ENCODE measurements around the gene N4BP2L2. TPM values are rescaled to one million over a fixed set of nuclear protein-coding genes. Genes with fewer than 3 reads are reported as not detected.

N4BP2L2 gene
- 23.6 and 24.4 TPM in 2 replicates for total RNA-seq

GRCh38 chr13:32538621-32539246, at the start of gene N4BP2L2:
N4BP2L2 (minus strand) TSS chr13:32538795; CDS start chr13:32537027, 1,768 bp downstream.

DNA sequence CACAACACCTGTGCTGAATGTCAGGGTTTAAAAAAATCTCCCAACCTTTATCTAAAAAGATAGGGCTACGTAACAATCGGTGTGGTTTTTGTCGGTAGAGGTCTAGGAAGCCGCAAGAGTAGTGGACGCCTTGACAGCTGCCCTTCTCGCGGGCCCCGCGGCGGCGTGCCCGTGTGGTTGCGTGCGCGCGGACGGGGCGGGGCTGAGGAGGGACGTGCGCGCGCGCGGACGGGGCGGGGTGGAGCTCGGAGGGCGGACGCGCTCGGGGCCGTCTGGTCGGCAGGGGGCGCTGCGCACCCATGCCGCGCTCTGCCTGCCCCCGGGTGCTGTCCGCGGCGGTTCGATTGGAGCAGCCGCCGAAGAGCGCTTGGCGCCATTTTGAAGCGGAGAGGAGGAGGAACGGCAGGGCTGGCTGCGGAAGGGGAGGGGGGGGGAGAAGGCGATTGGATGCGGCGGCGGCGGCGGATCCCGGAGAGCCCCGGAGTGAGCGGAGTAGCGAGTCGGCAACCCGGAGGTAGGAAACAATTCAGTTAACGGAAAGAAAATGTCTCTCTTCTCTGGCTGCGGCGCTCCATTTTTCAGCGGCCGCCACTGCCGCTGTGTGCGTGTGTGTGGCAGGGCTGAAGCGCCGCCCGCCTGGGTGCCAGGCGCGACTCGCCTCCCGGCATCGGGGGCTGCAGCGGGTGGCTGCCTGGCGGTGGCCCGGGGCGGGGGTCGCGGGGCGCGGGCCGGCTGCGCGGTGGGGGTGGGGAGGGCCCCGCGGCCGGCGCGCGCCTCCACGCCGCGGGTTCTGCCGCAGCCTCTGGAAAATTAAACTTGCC, 47.7 kb upstream of the N4BP2L2 start, which contains the start of gene PDS5B:
TSS of gene PDS5B (plus strand) at position 373 of the 821 bp plus-strand sequence. CDS start 62,321 bp downstream, outside the sequence.

GRCh38 chr13:32427852-32428580, 110.6 kb downstream of the N4BP2L2 start, which contains the start of gene N4BP2L1:
N4BP2L1 (minus strand) TSS chr13:32428130; CDS start chr13:32428082, 48 bp downstream.

Other genes starting within 250 kb of the N4BP2L2 start
- not detected in 2 replicates for gene ZAR1L, start 223.4 kb downstream of the N4BP2L2 start, total RNA-seq
- 8.4 and 8.9 TPM in 2 replicates for gene BRCA2, start 223.3 kb downstream of the N4BP2L2 start, total RNA-seq
- gene N4BP2L1, start 110.7 kb downstream of the N4BP2L2 start, total RNA-seq = 0.30 and 0.67 TPM in 2 replicates
- 10.3 and 11.3 TPM in 2 replicates for gene PDS5B, start 47.7 kb upstream of the N4BP2L2 start, total RNA-seq